MM.1S (cell line): Measurements from ENCODE around the gene RAB6B.

ENCODE experiments used
- DNase-seq: peaks from one replicate; pipeline ENCODE4 v3.0.0-alpha.2; 2015
- H2AFZ ChIP-seq: fragments of 300-600 bp; sonication (generic); 2 replicates; pipeline ENCODE4 v1.6.0; 2016; ENCODE audit warnings: antibody characterized with exemption, low read length
- H3F3A ChIP-seq: fragments of 300-600 bp; sonication (generic); 2 replicates; pipeline ENCODE4 v1.6.1; 2016; ENCODE audit warnings: mild to moderate bottlenecking, antibody characterized with exemption, low read length, moderate library complexity, mixed read lengths; ENCODE audit not compliant: insufficient read depth
- H3K27ac ChIP-seq: fragments of 300-600 bp; sonication (generic); 2 replicates; pipeline ENCODE4 v1.5.1; 2016; ENCODE audit warnings: mild to moderate bottlenecking, low read length
- H3K27me3 ChIP-seq: fragments of 300-600 bp; sonication (generic); replicated peaks from 2 replicates; pipeline ENCODE4 v1.6.0; 2016; ENCODE audit warnings: low read length; ENCODE audit not compliant: insufficient read depth
- H3K36me3 ChIP-seq: fragments of 300-600 bp; sonication (generic); replicated peaks from 2 replicates; pipeline ENCODE4 v1.6.1; 2016; ENCODE audit warnings: mild to moderate bottlenecking, low read length, mixed read lengths; ENCODE audit not compliant: insufficient read depth
- H3K4me1 ChIP-seq: fragments of 300-600 bp; sonication (generic); 2 replicates; pipeline ENCODE4 v1.6.1; 2016; ENCODE audit warnings: low read length, mixed read lengths
- H3K4me2 ChIP-seq: fragments of 300-600 bp; sonication (generic); 2 replicates; pipeline ENCODE4 v1.6.0; 2016; ENCODE audit warnings: low read depth, low read length
- H3K4me3 ChIP-seq: fragments of 300-600 bp; sonication (generic); 2 replicates; pipeline ENCODE4 v1.5.1; 2016; ENCODE audit warnings: low read length, mixed read lengths
- H3K79me2 ChIP-seq: fragments of 300-600 bp; sonication (generic); 2 replicates; pipeline ENCODE4 v1.6.1; 2016; ENCODE audit warnings: mixed run types, low read length, mixed read lengths
- H3K9ac ChIP-seq: fragments of 300-600 bp; sonication (generic); 2 replicates; pipeline ENCODE4 v1.6.1; 2016; ENCODE audit warnings: low read length, mixed read lengths
- H3K9me2 ChIP-seq: fragments of 300-600 bp; sonication (generic); replicated peaks from 2 replicates; pipeline ENCODE4 v1.6.1; 2016; ENCODE audit warnings: mild to moderate bottlenecking, low read length, mixed read lengths; ENCODE audit not compliant: insufficient read depth
- H3K9me3 ChIP-seq: fragments of 300-600 bp; sonication (generic); replicated peaks from 2 replicates; pipeline ENCODE4 v1.6.1; 2016; ENCODE audit warnings: mild to moderate bottlenecking, low read length, mixed read lengths; ENCODE audit not compliant: insufficient read depth
- H4K20me1 ChIP-seq: fragments of 300-600 bp; sonication (generic); 2 replicates; pipeline ENCODE4 v1.6.1; 2016; ENCODE audit warnings: mild to moderate bottlenecking, low read length, moderate library complexity, mixed read lengths; ENCODE audit not compliant: insufficient read depth
- CTCF ChIP-seq: fragments of 300-600 bp; sonication (generic); IDR thresholded peaks from 2 replicates; pipeline ENCODE4 v1.5.1; 2016; ENCODE audit warnings: antibody characterized with exemption, low read length, mixed read lengths
- EZH2 ChIP-seq: fragments of 300-600 bp; sonication (generic); optimal IDR thresholded peaks from 2 replicates; pipeline ENCODE3; 2017; ENCODE audit warnings: low read depth, mild to moderate bottlenecking, antibody characterized with exemption, low read length, mixed read lengths
- EZH2phosphoT487 ChIP-seq: fragments of 300-600 bp; sonication (generic); IDR thresholded peaks from 2 replicates; pipeline ENCODE4 v1.6.1; 2018; ENCODE audit warnings: antibody characterized with exemption, low read length

Gene RAB6B

GRCh38 chr3:133825969-133826727 lies 69.5 kb downstream of the RAB6B start:
- no peak for TF ChIP-seq EZH2phosphoT487
- TF ChIP-seq CTCF: no peak
- no peak for TF ChIP-seq EZH2
- peaks cover under 1% of the 10 kb centered on the region; the same call in 1 of the 2 replicates for H3K36me3 ChIP-seq
- H3K27ac ChIP-seq: no peak overlapping the region
- no peak overlapping the region for H3K4me3 ChIP-seq
- H3K9ac ChIP-seq: no peak overlapping the region
- no peaks in the 10 kb centered on the region for H4K20me1 ChIP-seq
- H3K4me2 ChIP-seq: no peak overlapping the region
- no peaks in the 10 kb centered on the region for H3K9me3 ChIP-seq
- no peaks in the 10 kb centered on the region for H3K4me1 ChIP-seq
- no peaks in the 10 kb centered on the region for H3K27me3 ChIP-seq
- H2AFZ ChIP-seq: no peak overlapping the region
- H3F3A ChIP-seq: no peaks in the 10 kb centered on the region
- H3K9me2 ChIP-seq: no peaks in the 10 kb centered on the region
- DNase-seq: no peak
- no peaks in the 10 kb centered on the region for H3K79me2 ChIP-seq

GRCh38 chr3:133824961-133825485 lies 70.7 kb downstream of the RAB6B start:
- Histone ChIP-seq H3K9ac (no peak overlapping the region), H3K9me3 (no peaks in the 10 kb centered on the region), H3K4me3 (no peak overlapping the region), H3K4me1 (no peaks in the 10 kb centered on the region), H3K79me2 (no peaks in the 10 kb centered on the region), H3K4me2 (no peak overlapping the region), H3K36me3 (peaks cover 12% of the 10 kb centered on the region), H3K27ac (no peak overlapping the region), H3F3A (no peaks in the 10 kb centered on the region), H3K9me2 (no peaks in the 10 kb centered on the region), H4K20me1 (no peaks in the 10 kb centered on the region), H2AFZ (no peak overlapping the region), H3K27me3 (no peaks in the 10 kb centered on the region)
- TF ChIP-seq EZH2phosphoT487 (no peak), CTCF (no peak), EZH2 (no peak)
- DNase-seq: no peak

- no peak for TF ChIP-seq EZH2phosphoT487
- peak; percentile 53 for TF ChIP-seq CTCF
- no peak overlapping the region for H3K9ac ChIP-seq
- H3K4me2 ChIP-seq: no peak overlapping the region
- H2AFZ ChIP-seq: no peak overlapping the region
- no peaks in the 10 kb centered on the region for H3K9me2 ChIP-seq
- peak; percentile 34 for DNase-seq
- peaks cover 22% of the 10 kb centered on the region for H3K36me3 ChIP-seq
- H3K9me3 ChIP-seq: no peaks in the 10 kb centered on the region
- no peak overlapping the region for H3K4me3 ChIP-seq
- H3K79me2 ChIP-seq: no peaks in the 10 kb centered on the region
- 0 out of 2 replicates have a peak, but pooled peaks cover 3% of the 10 kb centered on the region for H3F3A ChIP-seq
- no peak overlapping the region for H3K27ac ChIP-seq
- no peaks in the 10 kb centered on the region for H4K20me1 ChIP-seq
- no peaks in the 10 kb centered on the region for H3K4me1 ChIP-seq
- H3K27me3 ChIP-seq: no peaks in the 10 kb centered on the region
These were observed 73.7 kb downstream of the RAB6B start for GRCh38 chr3:133821767-133822638.
